Astrocyte (in vitro differentiated cells and primary cell): ENCODE results near the gene CFAP57. TPM values are rescaled to one million over a fixed set of nuclear protein-coding genes. Genes with fewer than 3 reads are reported as not detected.

Experiments used
- DNase-seq: peaks from one replicate; pipeline ENCODE4 v3.0.0-alpha.2; 2010; ENCODE audit warnings: low read depth
- FAIRE-seq: peaks from 2 replicates; lab custom pipeline; 2011; peaks lifted over from hg19 to GRCh38; lab: Jason Lieb, UNC
- H2AFZ ChIP-seq: 2 replicates; pipeline ENCODE4 v1.6.0; 2012; ENCODE audit warnings: low read depth, low read length, inconsistent platforms
- H3K27ac ChIP-seq: 2 replicates; pipeline ENCODE4 v1.5.1; 2011; ENCODE audit warnings: low read depth, low read length, inconsistent platforms
- H3K27me3 ChIP-seq: 2 replicates; pipeline ENCODE4 v1.6.0; 2011; ENCODE audit warnings: low read length, inconsistent platforms; ENCODE audit not compliant: insufficient read depth
- H3K36me3 ChIP-seq: 2 replicates; pipeline ENCODE4 v1.5.1; 2011; ENCODE audit warnings: low read length, inconsistent platforms; ENCODE audit not compliant: insufficient read depth
- H3K4me1 ChIP-seq: 2 replicates; pipeline ENCODE4 v1.5.1; 2011; ENCODE audit warnings: low read length, inconsistent platforms; ENCODE audit not compliant: insufficient read depth
- H3K4me2 ChIP-seq: 2 replicates; pipeline ENCODE4 v1.6.0; 2012; ENCODE audit warnings: low read length, inconsistent platforms
- H3K4me3 ChIP-seq: 2 replicates; pipeline ENCODE4 v1.5.1; 2011; ENCODE audit warnings: low read depth, mild to moderate bottlenecking, low read length, inconsistent platforms; ENCODE audit not compliant: insufficient read depth
- H3K79me2 ChIP-seq: 2 replicates; pipeline ENCODE4 v1.6.0; 2012; ENCODE audit warnings: mild to moderate bottlenecking, low read length, inconsistent platforms; ENCODE audit not compliant: insufficient read depth
- H3K9ac ChIP-seq: 2 replicates; pipeline ENCODE4 v1.6.0; 2012; ENCODE audit warnings: mild to moderate bottlenecking, low read length, inconsistent platforms
- H3K9me3 ChIP-seq: 2 replicates; pipeline ENCODE4 v1.5.1; 2012; ENCODE audit warnings: low read depth, mild to moderate bottlenecking, low read length, inconsistent platforms; ENCODE audit not compliant: insufficient read depth
- H4K20me1 ChIP-seq: 2 replicates; pipeline ENCODE4 v1.6.0; 2012; ENCODE audit warnings: low read length, inconsistent platforms; ENCODE audit not compliant: insufficient read depth
- H3K27ac Mint-ChIP-seq: one replicate; pipeline ENCODE4 v1.8.0; 2021; ENCODE audit warnings: mild to moderate bottlenecking, mixed read lengths; ENCODE audit not compliant: unreplicated experiment
- H3K27me3 Mint-ChIP-seq: one replicate; pipeline ENCODE4 v1.8.0; 2021; ENCODE audit warnings: low read depth, mixed read lengths; ENCODE audit not compliant: unreplicated experiment
- H3K36me3 Mint-ChIP-seq: one replicate; pipeline ENCODE4 v1.8.0; 2021; ENCODE audit warnings: low read depth, mixed read lengths; ENCODE audit not compliant: unreplicated experiment
- H3K4me1 Mint-ChIP-seq: one replicate; pipeline ENCODE4 v1.8.0; 2021; ENCODE audit warnings: low read depth, mixed read lengths; ENCODE audit not compliant: unreplicated experiment
- H3K4me3 Mint-ChIP-seq: one replicate; pipeline ENCODE4 v1.8.0; 2021; ENCODE audit warnings: mild to moderate bottlenecking, moderate library complexity, mixed read lengths; ENCODE audit not compliant: unreplicated experiment
- H3K9me3 Mint-ChIP-seq: one replicate; pipeline ENCODE4 v1.8.0; 2021; ENCODE audit warnings: mild to moderate bottlenecking, mixed read lengths; ENCODE audit not compliant: unreplicated experiment
- CTCF ChIP-seq: IDR thresholded peaks from 2 replicates; pipeline ENCODE4 v1.5.1; 2011; ENCODE audit warnings: low read depth, mild to moderate bottlenecking, inconsistent platforms, low read length, moderate library complexity; ENCODE audit not compliant: insufficient read depth
- EZH2 ChIP-seq: IDR thresholded peaks from 2 replicates; pipeline ENCODE4 v1.6.1; 2012; ENCODE audit warnings: mild to moderate bottlenecking, low read length, inconsistent platforms; ENCODE audit not compliant: insufficient read depth
- total RNA-seq: library from RNA; stranded (reverse); gene quantifications from 2 replicates; pipeline ENCODE4 v1.2.1, GENCODE V29; 2021

CFAP57 gene
- total RNA-seq, 1 donor from 2014 or later: 0.18 TPM

GRCh38 chr1:43280692-43281091, 108.6 kb downstream of the CFAP57 start:
- Histone ChIP-seq H3K27me3 (peaks cover 6% of the 10 kb centered on the region), H3K4me2 (no peak overlapping the region), H3K79me2 (no peaks in the 10 kb centered on the region), H4K20me1 (no peaks in the 10 kb centered on the region), H2AFZ (no peak overlapping the region), H3K36me3 (no peaks in the 10 kb centered on the region), H3K9ac (no peak overlapping the region), H3K9me3 (no peaks in the 10 kb centered on the region), H3K4me3 (no peak overlapping the region), H3K27ac (no peak overlapping the region), H3K4me1 (no peaks in the 10 kb centered on the region)
- DNase-seq (no peak), FAIRE-seq (no peak)
- H3K27ac Mint-ChIP-seq: no peak overlapping the region
- H3K27me3 Mint-ChIP-seq: peaks cover 26% of the 10 kb centered on the region
- peaks cover 6% of the 10 kb centered on the region for H3K9me3 Mint-ChIP-seq
- H3K4me1 Mint-ChIP-seq: no peaks in the 10 kb centered on the region
- H3K4me3 Mint-ChIP-seq: no peak overlapping the region
- TF ChIP-seq EZH2: no peak
- H3K36me3 Mint-ChIP-seq: peaks cover 7% of the 10 kb centered on the region

DNA sequence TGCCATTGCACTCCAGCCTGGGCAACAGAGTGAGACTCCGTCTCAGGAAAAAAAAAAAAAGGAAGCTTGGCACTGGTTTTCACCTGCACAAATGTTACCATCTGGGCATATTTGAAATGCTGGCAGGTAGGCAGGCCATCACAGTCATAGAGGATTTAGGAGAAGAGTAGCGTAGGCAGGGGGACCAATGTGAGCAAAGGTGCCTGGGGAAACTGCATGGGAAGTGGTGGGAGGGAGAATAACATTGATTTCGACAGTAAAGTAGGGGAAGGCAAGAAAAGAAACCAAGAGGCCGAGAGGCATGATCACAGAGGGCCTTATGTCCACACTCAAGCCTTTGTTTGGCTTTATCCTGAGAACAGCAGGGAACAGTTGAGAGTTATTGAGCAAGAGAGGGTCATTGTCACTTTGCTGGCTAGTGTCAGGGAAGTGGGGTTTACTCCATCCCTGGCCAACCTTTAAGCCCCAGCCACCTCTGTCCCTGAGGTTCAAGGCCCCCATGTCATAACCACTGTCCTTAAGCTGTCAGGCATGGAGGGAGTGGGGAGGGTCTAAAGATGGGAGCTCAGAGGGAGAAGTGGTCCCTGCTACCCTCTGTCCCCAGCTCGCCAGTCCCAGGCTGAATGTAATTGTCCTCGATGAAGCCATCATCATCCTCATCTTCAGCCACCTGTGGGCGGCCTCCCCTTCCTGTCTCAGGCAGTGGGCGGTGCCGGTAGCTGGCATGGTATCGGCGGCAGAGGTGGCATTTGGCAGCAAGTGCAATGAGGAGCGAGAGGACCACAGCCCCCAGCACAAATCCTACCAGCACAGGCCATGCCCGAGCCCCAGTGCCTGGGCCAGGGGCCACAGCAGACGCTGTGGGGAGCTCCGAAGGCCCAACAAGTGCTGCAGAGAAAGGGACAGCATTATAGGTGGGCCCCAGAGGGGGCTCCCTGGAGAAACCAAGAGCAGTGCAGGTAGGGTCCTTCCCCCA, 110.4 kb downstream of the CFAP57 start:
- FAIRE-seq: no peak
- H3K4me1 Mint-ChIP-seq: peaks cover 2% of the 10 kb centered on the region
- H3K36me3 ChIP-seq: no peaks in the 10 kb centered on the region

DNA sequence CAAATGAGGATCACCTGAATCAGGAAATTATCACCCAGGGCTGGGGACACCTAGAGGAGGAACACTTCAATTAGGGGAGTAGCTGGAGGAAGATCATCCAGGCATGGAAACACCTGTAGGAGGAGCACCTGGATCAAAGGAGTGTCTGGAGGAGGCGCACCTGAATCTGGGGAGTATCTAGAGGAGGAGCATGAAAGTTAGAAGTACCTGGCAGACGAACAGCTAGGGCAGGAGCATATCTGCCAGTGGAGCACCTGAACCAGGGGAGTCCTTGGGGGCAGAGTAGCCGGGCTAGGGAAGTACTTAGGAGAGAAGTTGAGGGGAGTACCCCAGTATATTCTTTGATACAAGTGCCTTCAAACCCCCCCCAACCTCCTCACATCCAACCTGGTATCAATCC, 111.9 kb downstream of the CFAP57 start:
- Histone ChIP-seq H4K20me1 (no peaks in the 10 kb centered on the region), H3K9me3 (no peaks in the 10 kb centered on the region), H3K36me3 (no peaks in the 10 kb centered on the region), H2AFZ (no peak overlapping the region), H3K4me1 (no peaks in the 10 kb centered on the region), H3K27me3 (peaks cover 6% of the 10 kb centered on the region), H3K79me2 (no peaks in the 10 kb centered on the region), H3K27ac (no peak overlapping the region), H3K4me3 (no peak overlapping the region), H3K4me2 (no peak overlapping the region), H3K9ac (no peak overlapping the region)
- H3K9me3 Mint-ChIP-seq: peaks cover 2% of the 10 kb centered on the region
- TF ChIP-seq EZH2 (no peak), CTCF (no peak)
- H3K4me1 Mint-ChIP-seq: peaks cover 2% of the 10 kb centered on the region
- H3K27me3 Mint-ChIP-seq: peaks cover 33% of the 10 kb centered on the region
- no peak overlapping the region for H3K4me3 Mint-ChIP-seq
- peaks cover 7% of the 10 kb centered on the region for H3K36me3 Mint-ChIP-seq
- FAIRE-seq (no peak), DNase-seq (no peak)
- no peak overlapping the region for H3K27ac Mint-ChIP-seq

More for the DNA sequence above, 110.4 kb downstream of the CFAP57 start:
- Histone ChIP-seq H3K4me3 (no peak overlapping the region), H3K27ac (no peak overlapping the region), H2AFZ (no peak overlapping the region), H3K27me3 (peaks cover 4% of the 10 kb centered on the region), H4K20me1 (no peaks in the 10 kb centered on the region), H3K9me3 (no peaks in the 10 kb centered on the region), H3K4me2 (no peak overlapping the region), H3K79me2 (no peaks in the 10 kb centered on the region), H3K4me1 (no peaks in the 10 kb centered on the region), H3K9ac (no peak overlapping the region)
- TF ChIP-seq CTCF: no peak
- no peak for TF ChIP-seq EZH2
- H3K9me3 Mint-ChIP-seq: peaks cover 5% of the 10 kb centered on the region
- H3K4me3 Mint-ChIP-seq: no peak overlapping the region
- peaks cover 7% of the 10 kb centered on the region for H3K36me3 Mint-ChIP-seq
- H3K27me3 Mint-ChIP-seq: peaks cover 29% of the 10 kb centered on the region
- no peak overlapping the region for H3K27ac Mint-ChIP-seq
- no peak for DNase-seq
